Karpas-422 (cell line): Measurements from ENCODE around the gene GON7. TPM values are rescaled to one million over a fixed set of nuclear protein-coding genes. Genes with fewer than 3 reads are reported as not detected.

Experiments
- DNase-seq: peaks from one replicate; pipeline ENCODE4 v3.0.0-alpha.2; 2015
- H2AFZ ChIP-seq: fragments of 200-600 bp; sonication (generic); 2 replicates; pipeline ENCODE4 v1.6.1; 2014; ENCODE audit warnings: antibody characterized with exemption, low read length, mixed read lengths
- H3K27ac ChIP-seq: fragments of 200-600 bp; sonication (generic); 2 replicates; pipeline ENCODE4 v1.5.1; 2014; ENCODE audit warnings: mild to moderate bottlenecking, low read length, moderate library complexity
- H3K27me3 ChIP-seq: fragments of 200-600 bp; sonication (generic); 2 replicates; pipeline ENCODE4 v1.6.1; 2014; ENCODE audit warnings: low read length, mixed read lengths
- H3K36me3 ChIP-seq: fragments of 200-600 bp; sonication (generic); 2 replicates; pipeline ENCODE4 v1.6.1; 2014; ENCODE audit warnings: low read length, mixed read lengths; ENCODE audit not compliant: insufficient read depth
- H3K4me1 ChIP-seq: fragments of 200-600 bp; sonication (generic); 2 replicates; pipeline ENCODE4 v1.6.1; 2014; ENCODE audit warnings: mild to moderate bottlenecking, low read length, mixed read lengths
- H3K4me2 ChIP-seq: fragments of 200-600 bp; sonication (generic); 2 replicates; pipeline ENCODE4 v1.6.1; 2014; ENCODE audit warnings: low read length, low read depth, mild to moderate bottlenecking; ENCODE audit not compliant: poor library complexity, severe bottlenecking
- H3K4me3 ChIP-seq: fragments of 200-600 bp; sonication (generic); 2 replicates; pipeline ENCODE4 v1.5.1; 2014; ENCODE audit warnings: mild to moderate bottlenecking, antibody characterized with exemption, low read length, mixed read lengths
- H3K79me2 ChIP-seq: fragments of 200-600 bp; sonication (generic); 2 replicates; pipeline ENCODE4 v1.6.1; 2014; ENCODE audit warnings: mild to moderate bottlenecking, low read length, mixed read lengths
- H3K9ac ChIP-seq: fragments of 200-600 bp; sonication (generic); 2 replicates; pipeline ENCODE4 v1.6.0; 2014; ENCODE audit warnings: low read length
- H3K9me2 ChIP-seq: fragments of 200-600 bp; sonication (generic), shearing (Covaris generic); replicated peaks from 2 replicates; pipeline ENCODE4 v1.6.0; 2014; ENCODE audit warnings: mild to moderate bottlenecking, low read length, moderate library complexity; ENCODE audit not compliant: insufficient read depth
- H3K9me3 ChIP-seq: fragments of 300-700, 200-600 bp; sonication (generic); 2 replicates; pipeline ENCODE4 v1.6.1; 2014; ENCODE audit warnings: low read length, mixed read lengths
- H4K20me1 ChIP-seq: fragments of 200-600 bp; sonication (generic); 2 replicates; pipeline ENCODE4 v1.6.1; 2014; ENCODE audit warnings: mild to moderate bottlenecking, antibody characterized with exemption, low read length, low read depth; ENCODE audit not compliant: insufficient read depth
- total RNA-seq: library from RNA; depleted of rRNA; stranded (reverse); fragments of >200 nt; shearing (Covaris generic); gene quantifications from 2 replicates; pipeline ENCODE4 v1.2.3, GENCODE V29; 2014; ENCODE audit warnings: low replicate concordance; rRNA removed

The GON7 gene, protein sequence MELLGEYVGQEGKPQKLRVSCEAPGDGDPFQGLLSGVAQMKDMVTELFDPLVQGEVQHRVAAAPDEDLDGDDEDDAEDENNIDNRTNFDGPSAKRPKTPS
- total RNA-seq: 40.6 and 60.3 TPM in 2 replicates

DNA sequence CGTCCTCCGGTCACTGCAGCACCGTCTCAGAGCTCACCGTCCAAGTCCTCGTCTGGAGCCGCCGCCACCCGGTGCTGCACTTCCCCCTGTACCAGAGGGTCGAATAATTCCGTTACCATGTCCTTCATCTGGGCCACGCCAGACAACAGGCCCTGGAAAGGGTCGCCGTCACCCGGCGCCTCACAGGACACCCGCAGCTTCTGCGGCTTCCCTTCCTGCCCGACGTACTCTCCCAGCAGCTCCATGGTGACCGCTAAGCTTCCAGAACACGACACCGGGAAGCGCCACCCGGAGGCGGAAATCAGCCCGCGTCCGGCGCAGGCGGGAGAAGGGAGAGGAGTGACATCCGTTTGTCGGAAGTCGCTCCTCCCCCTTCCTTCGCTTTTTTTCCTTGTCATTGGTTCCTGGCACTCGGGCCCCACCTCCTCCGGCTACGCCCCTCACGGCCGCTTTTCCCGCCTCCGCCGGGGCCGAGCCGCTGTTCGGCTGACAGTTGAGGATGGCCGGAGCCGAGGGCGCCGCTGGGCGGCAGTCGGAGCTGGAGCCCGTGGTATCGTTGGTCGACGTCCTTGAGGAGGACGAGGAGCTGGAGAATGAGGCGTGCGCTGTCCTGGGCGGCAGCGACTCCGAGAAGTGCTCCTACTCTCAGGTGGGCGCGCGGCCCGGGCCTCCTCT, at the start of gene GON7, which contains the start of gene UBR7:
Gene GON7 (minus strand): TSS at position 273 of the 675 bp plus-strand sequence. CDS start 28 bp downstream, at position 245.
Gene UBR7 (plus strand): TSS at position 464 of the 675 bp plus-strand sequence. CDS start 36 bp downstream, at position 500.
- H3K4me2 ChIP-seq: peak within 1 kb of the TSS; percentile 95
- peak within 1 kb of the TSS; percentile 93 for H3K9ac ChIP-seq
- peaks cover 55% of the 10 kb centered on the region for H3K4me1 ChIP-seq
- H3K36me3 ChIP-seq: peaks cover 31% of the 10 kb centered on the region; the same call in 1 of the 2 replicates
- peak within 1 kb of the TSS; percentile 61 for H3K27ac ChIP-seq
- peak within 1 kb of the TSS; percentile 98 for H3K4me3 ChIP-seq
- no peaks in the 10 kb centered on the region for H3K9me2 ChIP-seq
- no peaks in the 10 kb centered on the region for H4K20me1 ChIP-seq
- peak within 1 kb of the TSS; percentile 58; the same call in 1 of the 2 replicates for H2AFZ ChIP-seq
- peak; percentile 99 for DNase-seq
- peaks cover 82% of the 10 kb centered on the region for H3K79me2 ChIP-seq
- no peaks in the 10 kb centered on the region for H3K27me3 ChIP-seq
- H3K9me3 ChIP-seq: no peaks in the 10 kb centered on the region

- no peak for DNase-seq
- Histone ChIP-seq H2AFZ (no peak overlapping the region), H4K20me1 (no peaks in the 10 kb centered on the region), H3K4me3 (no peak overlapping the region), H3K27ac (no peak overlapping the region), H3K27me3 (no peaks in the 10 kb centered on the region), H3K79me2 (peaks cover 3% of the 10 kb centered on the region; the same call in 1 of the 2 replicates), H3K4me1 (no peaks in the 10 kb centered on the region), H3K4me2 (no peak overlapping the region), H3K9me2 (no peaks in the 10 kb centered on the region), H3K9ac (no peak overlapping the region), H3K9me3 (no peaks in the 10 kb centered on the region), H3K36me3 (peaks cover 27% of the 10 kb centered on the region)
These were observed 42.4 kb upstream of the GON7 start for GRCh38 chr14:93249128-93249831.

DNA sequence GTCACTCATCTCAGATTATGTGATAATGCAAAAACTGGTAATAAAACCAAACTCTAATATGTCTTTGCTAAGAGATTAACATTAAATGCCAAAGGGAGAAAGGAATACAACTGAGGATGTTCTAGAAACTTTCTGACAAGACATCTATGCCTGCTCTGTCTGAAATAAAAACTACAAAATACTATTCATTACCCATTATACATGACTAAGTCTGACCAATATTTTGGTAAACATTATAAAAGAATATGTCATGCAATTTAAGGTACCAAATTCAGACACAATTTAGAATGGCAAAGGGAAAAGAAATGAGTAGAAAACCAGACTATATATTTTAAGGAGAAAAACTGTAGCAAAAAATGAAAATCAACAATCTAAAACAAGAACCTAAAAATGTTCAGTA, 39.7 kb upstream of the GON7 start:
- no peak overlapping the region for H3K4me2 ChIP-seq
- H4K20me1 ChIP-seq: no peaks in the 10 kb centered on the region
- H3K4me1 ChIP-seq: no peaks in the 10 kb centered on the region
- no peak overlapping the region for H2AFZ ChIP-seq
- no peak for DNase-seq
- no peaks in the 10 kb centered on the region for H3K9me2 ChIP-seq
- no peaks in the 10 kb centered on the region for H3K79me2 ChIP-seq
- H3K27ac ChIP-seq: no peak overlapping the region
- H3K36me3 ChIP-seq: peaks cover 28% of the 10 kb centered on the region
- no peak overlapping the region for H3K9ac ChIP-seq
- no peaks in the 10 kb centered on the region for H3K9me3 ChIP-seq
- H3K27me3 ChIP-seq: no peaks in the 10 kb centered on the region
- H3K4me3 ChIP-seq: no peak overlapping the region

DNA sequence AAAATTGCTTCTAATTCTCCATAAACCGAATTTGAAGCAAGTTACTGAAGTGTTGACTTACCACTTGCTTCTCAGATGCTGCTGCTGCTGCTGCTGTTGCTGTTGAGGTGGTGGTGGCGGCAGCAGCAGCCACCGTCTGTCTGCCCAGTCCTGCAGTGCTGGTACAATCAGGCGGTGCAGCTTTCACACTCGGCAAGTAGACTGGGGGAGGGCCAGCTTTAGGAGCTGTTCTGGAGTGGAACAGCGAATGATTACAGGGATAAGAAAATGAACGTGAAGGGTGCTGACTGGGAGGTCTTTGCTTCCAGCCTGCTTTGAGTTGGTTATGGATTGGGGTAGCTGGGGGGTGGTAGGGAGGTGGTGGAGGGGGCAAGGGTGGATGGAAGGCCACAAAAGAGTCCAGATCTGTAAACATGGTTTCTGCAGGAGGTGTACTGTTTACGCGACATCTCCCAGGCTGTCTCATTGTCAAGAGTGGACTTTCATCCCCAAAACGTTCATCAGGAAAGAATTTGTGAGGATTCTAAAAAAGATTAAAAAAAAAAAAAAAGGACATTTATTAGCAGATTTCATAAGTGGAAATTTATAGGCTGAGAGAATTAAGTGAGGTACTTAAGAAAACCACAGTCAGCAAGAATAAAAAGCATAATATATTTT, 39.0 kb upstream of the GON7 start:
- H3K4me2 ChIP-seq: no peak overlapping the region
- H3K27ac ChIP-seq: no peak overlapping the region
- DNase-seq: no peak
- H3K27me3 ChIP-seq: no peaks in the 10 kb centered on the region
- H3K79me2 ChIP-seq: no peaks in the 10 kb centered on the region
- H3K4me1 ChIP-seq: no peaks in the 10 kb centered on the region
- no peak overlapping the region for H2AFZ ChIP-seq
- no peaks in the 10 kb centered on the region for H4K20me1 ChIP-seq
- no peak overlapping the region for H3K9ac ChIP-seq
- no peak overlapping the region for H3K4me3 ChIP-seq
- H3K9me2 ChIP-seq: no peaks in the 10 kb centered on the region
- peaks cover 28% of the 10 kb centered on the region for H3K36me3 ChIP-seq
- H3K9me3 ChIP-seq: no peaks in the 10 kb centered on the region

- no peaks in the 10 kb centered on the region for H3K79me2 ChIP-seq
- no peaks in the 10 kb centered on the region for H3K9me2 ChIP-seq
- DNase-seq: no peak
- no peak overlapping the region for H3K27ac ChIP-seq
- H4K20me1 ChIP-seq: no peaks in the 10 kb centered on the region
- H3K4me1 ChIP-seq: no peaks in the 10 kb centered on the region
- H3K4me2 ChIP-seq: no peak overlapping the region
- no peaks in the 10 kb centered on the region for H3K9me3 ChIP-seq
- no peak overlapping the region for H3K4me3 ChIP-seq
- H3K36me3 ChIP-seq: peaks cover 22% of the 10 kb centered on the region
- H3K27me3 ChIP-seq: no peaks in the 10 kb centered on the region
- H2AFZ ChIP-seq: no peak overlapping the region
- no peak overlapping the region for H3K9ac ChIP-seq
These were observed 33.8 kb upstream of the GON7 start for GRCh38 chr14:93240678-93241000.

- no peak overlapping the region for H2AFZ ChIP-seq
- no peak for DNase-seq
- H3K4me2 ChIP-seq: no peak overlapping the region
- no peaks in the 10 kb centered on the region for H3K9me3 ChIP-seq
- H3K4me3 ChIP-seq: no peak overlapping the region
- no peaks in the 10 kb centered on the region for H3K4me1 ChIP-seq
- no peaks in the 10 kb centered on the region for H3K27me3 ChIP-seq
- no peaks in the 10 kb centered on the region for H3K79me2 ChIP-seq
- no peaks in the 10 kb centered on the region for H4K20me1 ChIP-seq
- peaks cover 17% of the 10 kb centered on the region; the same call in 1 of the 2 replicates for H3K36me3 ChIP-seq
- H3K9me2 ChIP-seq: no peaks in the 10 kb centered on the region
- H3K9ac ChIP-seq: no peak overlapping the region
- no peak overlapping the region for H3K27ac ChIP-seq
These were observed 33.2 kb upstream of the GON7 start for GRCh38 chr14:93239869-93240677.

DNA sequence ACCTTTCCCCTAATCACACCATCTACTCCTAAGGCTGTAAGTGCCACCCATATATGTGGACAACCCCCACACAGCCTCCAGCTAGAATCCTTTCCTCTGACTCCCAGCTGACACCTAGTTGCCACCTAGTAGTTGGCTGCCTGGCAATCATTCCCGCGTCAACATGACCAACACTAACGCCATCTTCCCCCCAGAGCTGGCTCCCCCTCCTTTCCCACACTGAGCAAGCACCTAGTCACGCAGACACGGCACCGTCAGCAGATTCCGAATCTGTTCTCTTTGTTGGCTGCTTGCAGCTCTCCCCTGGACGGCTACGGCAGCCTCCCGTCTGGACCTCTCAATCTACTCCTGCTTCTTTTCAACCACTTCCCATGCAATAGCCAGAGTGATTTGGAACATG, 27.9 kb upstream of the GON7 start:
- Histone ChIP-seq H3K79me2 (no peaks in the 10 kb centered on the region), H3K9me3 (no peaks in the 10 kb centered on the region), H3K4me3 (no peak overlapping the region), H3K27ac (no peak overlapping the region), H3K27me3 (no peaks in the 10 kb centered on the region), H4K20me1 (no peaks in the 10 kb centered on the region; the same call in 1 of the 2 replicates), H3K4me2 (no peak overlapping the region), H3K36me3 (0 out of 2 replicates have a peak, but pooled peaks cover 1% of the 10 kb centered on the region), H2AFZ (no peak overlapping the region), H3K9ac (no peak overlapping the region), H3K9me2 (no peaks in the 10 kb centered on the region), H3K4me1 (no peaks in the 10 kb centered on the region)
- no peak for DNase-seq
